GM19467 (cell line): ENCODE results near the gene YY2.
"Not testable (repeated sequence)": the region's sequence is repeated elsewhere in the genome, so short reads cannot be mapped to it uniquely, and the experiment has no call there.

Source experiments
- ATAC-seq: cut with Tn5 transposase; IDR thresholded peaks from one replicate; pipeline ENCODE4 v1.9.1; 2021; ENCODE audit warnings: mild to moderate bottlenecking, moderate library complexity; ENCODE audit not compliant: unreplicated experiment

YY2 gene

GRCh38 chrX:21873063-21873775 lies 17.4 kb downstream of the YY2 start:
- no peak for ATAC-seq

- ATAC-seq = not testable (repeated sequence)
Observed at GRCh38 chrX:21874182-21874581, 18.4 kb downstream of the YY2 start.

GRCh38 chrX:21875013-21875412 lies 19.2 kb downstream of the YY2 start:
- ATAC-seq = no peak

- ATAC-seq = no peak
Observed at GRCh38 chrX:21881881-21882574, 26.2 kb downstream of the YY2 start.

GRCh38 chrX:21883258-21883657 lies 27.5 kb downstream of the YY2 start:
- no peak for ATAC-seq

GRCh38 chrX:21885568-21885967 lies 29.8 kb downstream of the YY2 start:
- no peak for ATAC-seq

- ATAC-seq = no peak
Observed at GRCh38 chrX:21905313-21905712, 49.5 kb downstream of the YY2 start.

- ATAC-seq = no peak
Observed at GRCh38 chrX:21905953-21906352, 50.2 kb downstream of the YY2 start.

- ATAC-seq = no peak
Observed at GRCh38 chrX:21907260-21907659, 51.5 kb downstream of the YY2 start.
